Hypothalamus (tissue), 51 donors: ENCODE measurements around the gene STK24.
A peak's percentile ranks its signal among the peaks of the same experiment; 100 is the strongest.

Experiments
- DNase-seq, 51 donors: peaks; one replicate each; lab custom pipeline; 2025; lab: John Stamatoyannopoulos, UW

STK24 gene

DNA sequence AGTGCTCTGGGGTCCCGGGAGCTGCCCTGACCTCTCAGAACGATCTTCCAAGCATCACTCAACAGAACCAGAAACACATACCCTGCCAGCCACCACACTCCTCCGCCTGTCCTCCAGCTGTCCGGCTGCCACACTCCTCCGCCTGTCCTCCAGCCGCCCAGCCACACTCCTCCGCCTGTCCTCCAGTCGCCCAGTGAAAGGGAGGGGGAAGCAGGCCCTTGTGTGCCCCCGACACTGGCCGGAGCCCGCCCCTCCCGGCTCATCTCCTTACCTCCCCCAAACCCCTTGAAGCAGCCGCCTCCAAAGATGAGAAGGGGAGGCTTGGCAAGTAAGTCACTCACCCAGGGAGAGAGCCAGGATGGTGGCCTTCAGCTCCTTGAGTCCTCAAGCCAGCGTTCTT, 40.2 kb downstream of the STK24 start:
- no peak for DNase-seq

DNA sequence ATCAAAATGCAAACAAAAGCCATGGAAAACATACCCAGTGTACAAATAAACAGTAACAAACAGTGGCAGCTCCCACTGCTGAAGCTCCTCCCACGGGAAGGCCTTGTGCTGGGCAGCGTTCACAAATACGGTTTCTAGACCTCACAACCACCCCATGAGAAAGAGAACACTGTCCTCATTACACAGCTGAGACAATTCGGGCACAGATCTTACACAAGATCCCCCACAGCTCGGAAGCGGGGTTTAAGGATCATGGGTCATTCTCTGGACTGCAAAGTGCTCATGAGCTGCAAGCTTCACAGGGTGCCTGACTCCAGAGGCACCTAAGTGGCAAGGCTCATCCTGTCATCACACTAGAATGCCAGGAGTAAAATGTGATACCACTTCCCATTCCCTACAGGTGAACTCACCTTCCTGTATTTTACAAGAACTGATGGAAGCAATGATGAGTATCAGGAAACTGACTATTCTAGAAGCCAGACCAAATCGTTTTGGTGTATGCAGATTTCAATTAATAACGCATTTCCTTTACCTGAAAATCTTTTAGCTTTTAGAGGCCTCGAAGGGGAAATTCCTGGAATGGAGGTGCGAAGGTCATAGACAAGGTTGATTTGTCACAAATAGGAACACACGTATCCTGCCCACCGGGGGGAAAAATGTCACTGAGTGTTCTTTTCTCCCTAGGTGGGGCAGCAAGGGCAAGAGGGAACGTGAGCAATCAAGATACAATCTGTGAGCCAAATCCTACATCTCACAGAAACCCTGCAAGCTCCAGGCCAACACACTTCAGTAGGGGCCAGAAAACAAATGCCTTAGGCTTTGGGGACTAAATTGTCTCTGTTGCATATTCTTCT, 41.2 kb downstream of the STK24 start:
- peak in 5 of 51 donors; percentile 7 to 24 (median 14) for DNase-seq

DNA sequence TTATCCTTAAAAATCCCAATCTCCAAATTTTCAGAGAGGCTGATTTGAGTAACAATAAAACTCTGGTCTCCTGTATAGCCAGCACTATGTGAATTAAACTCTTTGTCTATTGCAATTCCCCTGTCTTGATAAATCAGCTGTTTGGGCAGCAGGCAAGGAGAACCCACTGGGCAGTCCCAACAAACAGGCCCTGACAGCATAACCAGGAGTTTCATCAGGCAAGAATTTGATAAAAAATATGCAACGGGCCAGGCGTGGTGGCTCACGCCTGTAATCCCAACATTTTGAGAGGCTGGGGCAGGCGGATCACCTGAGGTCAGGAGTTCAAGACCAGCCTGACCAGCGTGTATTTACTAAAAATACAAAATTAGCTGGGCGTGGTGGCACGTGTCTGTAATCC, 42.1 kb downstream of the STK24 start:
- DNase-seq, result no peak

DNA sequence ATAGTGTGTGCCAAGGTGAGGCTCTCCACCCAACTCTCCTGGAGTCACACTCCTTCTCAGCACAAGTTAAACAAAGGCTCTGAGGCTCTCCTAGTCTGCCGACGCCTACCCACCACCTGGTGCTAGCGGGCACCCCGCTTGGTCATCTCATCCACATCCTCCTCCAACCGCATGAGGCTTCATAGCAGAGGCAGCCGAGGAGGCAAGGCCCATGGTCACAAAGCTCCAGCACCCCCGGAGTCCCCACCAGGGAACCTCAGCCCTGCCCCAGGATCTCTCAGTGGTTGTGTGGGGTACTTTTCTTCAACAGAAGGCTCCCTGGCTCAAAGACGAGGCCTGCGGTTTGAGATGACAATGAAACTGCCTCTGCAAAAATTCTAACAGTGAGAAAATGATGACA, 43.0 kb downstream of the STK24 start:
- DNase-seq, result peak in 1 of 51 donors; percentile 32

DNA sequence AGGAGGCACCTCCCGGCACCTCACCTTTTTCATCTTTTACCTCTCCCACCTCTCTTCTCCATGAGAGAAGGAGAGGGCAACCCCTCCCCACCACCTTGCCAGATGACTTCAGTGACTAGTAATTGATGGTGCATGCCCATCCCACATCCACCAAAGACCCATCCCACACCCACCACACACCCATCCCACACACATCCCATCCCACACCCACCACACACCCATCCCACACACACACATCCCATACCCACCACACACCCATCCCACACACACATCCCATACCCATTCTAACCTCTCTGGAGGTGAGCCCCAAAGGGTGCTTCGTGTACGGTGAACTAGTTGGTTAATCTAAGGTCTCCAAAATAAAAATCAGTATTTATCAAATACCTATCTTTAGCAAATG, 44.7 kb downstream of the STK24 start:
- DNase-seq, result no peak

DNA sequence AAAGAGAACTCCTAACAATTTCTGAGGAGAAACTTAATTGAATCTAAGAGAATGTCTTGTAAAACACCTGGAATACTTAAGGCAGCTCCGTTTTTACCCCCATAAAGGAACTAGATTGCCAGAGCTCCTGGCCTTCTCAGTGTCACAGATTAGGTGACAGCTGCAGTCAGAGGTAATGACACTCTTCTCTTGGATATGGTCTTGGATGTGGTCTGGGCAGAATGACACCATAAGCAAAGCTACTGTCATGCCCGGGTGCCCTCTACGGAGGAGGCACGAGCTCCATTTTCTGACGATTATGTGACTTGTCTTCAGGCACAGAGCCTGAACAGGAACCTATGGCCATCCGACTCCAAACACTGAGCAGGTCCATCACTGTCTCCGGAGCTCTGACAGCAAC, 46.7 kb downstream of the STK24 start:
- DNase-seq, result no peak

DNA sequence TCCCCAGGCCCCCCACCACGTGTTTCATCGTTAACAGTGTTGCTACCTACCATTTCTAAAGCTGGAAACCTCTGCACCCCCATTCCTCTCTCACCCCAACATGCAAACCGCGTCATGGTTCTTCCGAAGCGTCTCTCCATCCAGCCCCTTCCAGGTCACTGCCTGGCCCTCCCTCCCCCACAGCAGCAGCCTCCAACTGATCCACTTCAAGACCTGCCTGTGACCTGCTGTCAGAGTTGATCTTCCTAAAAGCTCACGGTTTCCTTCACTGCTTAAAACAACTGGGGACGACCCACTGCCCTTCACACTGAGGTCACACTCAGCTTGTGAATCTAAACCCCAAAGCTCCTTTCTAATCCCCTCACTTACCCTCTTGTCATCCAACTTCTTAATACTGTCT, 47.7 kb downstream of the STK24 start:
- no peak for DNase-seq

DNA sequence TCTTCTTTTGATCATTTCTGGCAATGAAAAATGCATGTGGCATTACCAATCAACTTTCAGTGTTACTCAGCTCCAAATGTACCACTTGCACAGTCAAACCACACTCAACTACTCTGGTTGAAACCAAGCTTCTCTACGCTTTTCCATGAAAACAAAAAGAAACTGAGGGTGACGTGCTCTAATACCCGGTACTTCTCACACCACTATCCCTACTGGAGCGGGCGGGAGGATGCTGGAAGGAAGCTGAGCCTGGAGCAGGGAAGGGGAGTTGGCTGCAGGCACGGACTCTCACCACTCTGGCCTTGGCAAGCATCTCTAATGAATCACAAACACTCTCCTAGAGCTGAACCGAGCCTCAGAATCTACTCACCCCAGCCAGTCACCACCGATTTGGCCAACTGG, 48.2 kb downstream of the STK24 start:
- peak in 8 of 51 donors; percentile 11 to 47 (median 22) for DNase-seq

DNA sequence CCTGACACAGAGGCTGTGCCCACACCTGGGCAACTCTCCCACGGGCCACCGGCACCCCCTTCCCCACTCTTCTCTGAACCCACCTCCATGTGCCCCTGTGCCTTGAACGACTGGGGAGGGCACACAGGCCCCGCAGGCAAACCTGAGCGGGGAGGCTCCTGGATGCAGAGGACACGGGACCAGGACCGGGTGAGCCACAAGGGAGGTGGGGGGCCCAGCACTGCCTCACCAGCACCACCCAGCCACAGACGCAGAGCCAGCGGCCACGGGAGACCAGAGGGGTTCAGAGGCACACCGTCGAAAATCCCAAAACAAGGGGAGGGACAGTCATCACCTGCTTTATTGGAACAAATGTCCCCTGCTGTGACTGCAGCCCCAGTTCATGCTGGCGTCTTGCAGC, 49.4 kb downstream of the STK24 start:
- DNase-seq, result no peak

DNA sequence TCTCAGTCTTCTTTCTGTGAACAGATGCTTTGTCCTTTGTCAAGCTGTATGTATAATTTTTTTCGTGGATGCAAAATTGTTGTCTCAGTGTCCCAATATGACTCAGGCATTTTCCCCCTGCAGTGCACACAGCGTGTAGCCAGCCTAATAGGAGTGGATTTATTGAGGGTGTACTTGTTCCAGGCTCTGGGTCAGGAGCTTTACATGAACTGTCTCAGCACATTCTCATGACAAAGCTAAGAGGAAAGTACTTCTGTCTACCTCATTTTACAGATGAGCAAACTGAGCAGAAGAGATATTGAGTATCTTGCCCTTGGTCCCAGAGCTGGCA, 50.8 kb downstream of the STK24 start:
- no peak for DNase-seq

DNA sequence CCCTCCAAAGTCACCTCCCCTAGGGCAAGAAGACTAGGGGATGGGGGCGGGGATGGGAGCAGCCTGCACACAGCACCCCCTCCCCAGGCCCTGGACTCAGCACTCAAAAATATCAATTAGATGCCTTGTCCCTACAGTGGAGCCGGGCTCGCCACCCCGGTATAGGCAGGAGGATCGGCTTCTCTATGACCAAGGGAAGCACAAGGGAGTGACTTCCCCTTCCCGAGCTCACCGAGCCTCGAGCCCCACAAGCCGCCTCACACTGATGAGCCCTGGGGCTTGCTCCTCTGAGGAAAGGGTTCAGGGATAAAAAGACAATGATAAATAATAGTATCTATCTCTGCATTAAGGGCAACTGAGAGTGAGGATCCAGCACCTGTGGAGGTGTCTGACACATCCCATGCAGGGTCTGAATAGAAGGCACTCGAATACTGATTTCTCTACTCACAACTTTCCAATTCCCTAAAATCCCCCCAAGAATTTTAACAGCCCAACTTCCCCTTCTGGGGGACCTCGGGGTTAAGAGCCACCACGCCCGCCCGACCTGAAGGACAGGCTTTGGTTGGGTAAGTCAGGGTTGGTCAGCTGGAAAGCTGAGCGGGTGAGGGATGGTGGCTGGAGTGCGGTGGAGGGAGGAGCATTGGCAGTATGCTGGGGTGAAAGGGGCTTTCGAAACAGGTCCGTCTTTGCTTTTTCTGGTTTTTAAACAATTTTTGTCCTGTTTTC, 51.3 kb downstream of the STK24 start:
- no peak for DNase-seq

DNA sequence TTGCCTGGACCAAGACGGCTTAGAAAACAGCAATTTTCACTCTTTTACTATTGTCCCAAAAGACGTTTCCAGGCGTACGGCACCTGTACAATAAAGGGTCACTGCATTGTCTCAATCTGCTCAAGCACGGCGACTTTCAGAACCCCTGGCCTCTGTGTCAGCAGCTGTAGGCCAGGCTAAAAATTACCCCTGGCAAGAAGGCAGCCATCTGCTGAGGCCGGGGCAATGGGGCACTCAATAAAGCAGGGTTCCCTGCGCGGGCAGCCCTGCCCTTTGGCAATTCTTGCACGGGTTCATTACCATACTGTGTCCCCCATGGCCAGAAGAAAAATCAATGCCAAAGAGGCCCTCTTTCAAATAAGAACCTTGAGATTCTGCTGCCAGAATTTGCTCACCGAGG, 52.1 kb downstream of the STK24 start:
- no peak for DNase-seq

DNA sequence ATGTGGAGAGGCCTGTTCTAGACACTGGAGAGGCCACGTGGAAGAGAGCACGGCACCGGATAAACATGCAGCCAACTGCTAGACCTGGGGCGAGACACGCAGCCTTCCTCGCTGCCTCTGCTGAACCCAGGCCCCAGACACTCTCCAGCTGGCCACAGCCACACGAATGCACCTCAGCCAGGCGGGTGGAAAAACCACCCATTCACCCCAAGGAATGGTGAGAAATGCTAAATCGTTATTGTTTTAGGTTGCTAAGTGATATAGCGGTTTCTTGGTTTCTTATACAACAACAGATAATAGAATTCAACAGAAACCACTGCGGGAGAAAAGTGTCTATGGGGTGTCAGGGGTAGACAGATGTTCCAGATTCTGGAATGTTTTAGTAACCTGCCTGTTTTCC, 52.5 kb downstream of the STK24 start:
- DNase-seq, result no peak

DNA sequence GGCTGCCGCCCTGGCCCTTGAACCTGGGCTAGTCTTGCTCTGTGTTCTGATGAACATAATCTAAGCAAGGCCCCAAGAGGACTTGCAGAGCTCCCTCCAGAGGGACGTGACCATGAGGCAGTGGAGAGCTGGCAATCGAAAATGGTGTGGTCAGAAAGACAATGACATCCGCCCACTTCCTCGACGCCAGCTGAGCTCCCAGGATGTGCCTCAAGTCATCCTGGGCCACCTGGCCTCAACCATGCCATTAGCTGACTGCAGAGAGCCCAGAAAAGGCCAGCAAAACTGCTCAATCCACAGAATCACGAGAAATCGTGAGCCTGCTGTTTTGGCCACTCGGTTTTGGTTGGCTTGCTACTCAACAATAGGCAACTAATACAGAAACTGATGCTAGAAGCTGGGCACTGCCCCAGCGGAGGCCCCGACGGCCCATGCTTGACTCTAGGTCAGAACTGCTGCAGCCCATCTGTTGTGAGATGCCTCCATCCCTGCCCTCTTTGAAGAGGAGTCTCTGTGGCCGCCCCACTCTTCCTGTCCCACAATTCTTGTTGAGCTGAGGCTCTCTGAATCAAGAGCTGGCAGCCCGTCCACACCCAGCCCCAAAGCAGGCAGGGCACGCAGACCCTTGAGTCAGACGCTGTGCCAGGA, 53.3 kb downstream of the STK24 start:
- DNase-seq, result no peak

DNA sequence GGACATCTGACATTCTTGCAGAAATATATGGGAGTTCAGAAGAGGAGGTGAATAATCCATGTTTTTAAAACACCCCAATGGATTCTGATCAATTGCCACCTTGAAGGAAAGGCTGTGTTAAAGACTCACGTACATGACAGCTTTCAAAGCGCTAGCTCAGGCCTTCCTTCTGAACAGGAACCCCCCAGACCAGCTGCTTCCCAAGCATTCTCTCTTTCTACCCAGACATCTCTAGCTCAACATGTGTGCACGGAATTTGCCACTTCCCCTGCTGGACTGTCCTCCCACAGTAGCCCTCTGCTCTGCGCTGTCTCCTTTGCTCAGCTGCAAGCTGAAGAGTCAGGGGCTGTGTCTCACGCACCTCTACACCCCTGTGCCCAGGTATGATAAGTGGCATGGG, 54.5 kb downstream of the STK24 start:
- DNase-seq, result no peak

DNA sequence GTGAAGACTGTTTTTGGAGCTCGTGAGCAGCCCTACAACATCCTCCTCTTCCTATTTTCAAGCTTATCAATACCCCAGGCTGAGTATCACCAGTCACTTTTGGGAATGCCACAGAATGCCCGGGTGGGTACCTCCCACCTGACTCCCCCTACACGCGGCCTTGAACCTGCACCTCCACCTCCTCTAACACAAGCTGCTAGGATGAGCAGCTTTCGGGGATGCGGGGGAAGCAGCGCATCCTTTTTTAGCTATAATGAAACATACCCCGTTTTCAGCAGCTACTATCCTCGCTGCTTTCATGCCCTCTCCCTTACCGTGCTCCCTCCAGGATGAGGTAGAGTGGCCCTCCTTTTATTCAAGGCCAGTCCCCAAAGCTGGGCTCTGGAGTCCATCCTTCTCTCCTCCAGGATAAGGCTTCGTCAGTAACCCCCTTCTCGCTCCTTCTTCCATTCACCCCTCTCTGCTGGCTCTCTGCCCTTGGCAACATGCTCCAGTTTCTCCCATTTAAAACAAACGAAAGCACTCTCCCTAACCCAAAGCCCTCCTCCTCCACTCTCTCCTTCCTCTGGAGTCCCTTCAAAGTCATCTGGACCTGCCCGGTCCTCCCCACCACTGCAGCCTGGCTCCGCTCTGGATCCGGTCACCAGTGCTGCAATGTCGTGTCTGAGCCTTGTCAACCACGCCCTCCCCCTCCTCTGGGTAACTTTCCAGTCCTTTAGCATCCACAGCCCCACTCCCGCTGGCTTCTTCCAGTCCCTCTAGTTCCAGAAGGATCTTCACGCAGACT, 55.3 kb downstream of the STK24 start:
- DNase-seq, result peak in 5 of 51 donors; percentile 11 to 51 (median 26)

DNA sequence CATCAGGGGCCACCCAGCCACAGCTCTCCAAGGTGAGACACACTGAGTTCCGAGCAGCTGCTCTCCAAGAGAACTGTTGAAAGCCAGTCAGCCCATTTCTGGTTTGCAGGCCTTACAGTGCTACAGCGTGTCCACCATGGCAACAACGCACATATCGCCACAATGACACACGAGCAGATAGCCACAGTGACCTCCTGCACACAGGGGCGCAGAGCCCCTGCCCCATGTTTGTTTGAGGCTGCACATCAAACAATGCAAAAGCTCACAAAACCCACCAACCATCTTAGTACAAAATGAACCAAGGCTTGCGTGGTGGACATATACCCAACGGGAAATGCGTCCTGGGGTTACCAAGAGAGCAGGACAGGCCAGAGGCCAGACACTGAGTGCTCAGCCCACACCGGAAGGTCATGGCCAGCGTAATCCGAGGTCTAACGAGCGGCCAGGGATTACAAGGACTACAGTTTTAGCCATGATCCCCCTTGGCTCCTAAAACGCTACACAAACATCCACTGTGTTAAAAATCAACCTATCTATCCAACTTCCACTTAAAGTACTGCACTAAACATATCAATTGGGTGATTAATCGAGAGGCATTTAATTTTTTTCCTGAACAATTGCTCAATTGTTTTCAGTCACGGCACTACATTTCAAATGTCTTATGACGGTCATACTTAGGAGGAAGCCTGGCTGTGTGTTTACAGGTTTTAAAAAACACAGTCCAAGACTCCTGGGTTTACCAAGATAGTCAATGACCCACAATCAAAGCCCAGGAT, 56.0 kb downstream of the STK24 start:
- DNase-seq, result no peak

DNA sequence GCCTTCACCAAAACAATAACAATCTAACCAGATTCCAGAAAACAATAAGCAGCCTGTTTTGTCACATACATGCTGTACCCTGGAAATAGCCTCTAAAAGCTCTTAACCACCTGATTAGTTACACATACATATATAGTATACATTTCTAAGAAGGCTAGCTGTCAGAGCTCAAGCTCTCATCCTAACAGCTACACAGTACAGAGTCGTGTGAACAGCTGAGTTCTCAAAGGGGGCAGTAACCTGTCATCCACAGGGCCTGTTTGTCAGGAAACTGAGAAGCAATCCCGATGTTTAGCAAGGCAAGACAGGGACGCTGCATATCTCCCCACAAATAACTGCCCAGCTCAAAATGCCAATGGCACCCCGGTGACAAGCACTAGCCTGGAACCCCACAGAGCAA, 56.9 kb downstream of the STK24 start:
- no peak for DNase-seq

DNA sequence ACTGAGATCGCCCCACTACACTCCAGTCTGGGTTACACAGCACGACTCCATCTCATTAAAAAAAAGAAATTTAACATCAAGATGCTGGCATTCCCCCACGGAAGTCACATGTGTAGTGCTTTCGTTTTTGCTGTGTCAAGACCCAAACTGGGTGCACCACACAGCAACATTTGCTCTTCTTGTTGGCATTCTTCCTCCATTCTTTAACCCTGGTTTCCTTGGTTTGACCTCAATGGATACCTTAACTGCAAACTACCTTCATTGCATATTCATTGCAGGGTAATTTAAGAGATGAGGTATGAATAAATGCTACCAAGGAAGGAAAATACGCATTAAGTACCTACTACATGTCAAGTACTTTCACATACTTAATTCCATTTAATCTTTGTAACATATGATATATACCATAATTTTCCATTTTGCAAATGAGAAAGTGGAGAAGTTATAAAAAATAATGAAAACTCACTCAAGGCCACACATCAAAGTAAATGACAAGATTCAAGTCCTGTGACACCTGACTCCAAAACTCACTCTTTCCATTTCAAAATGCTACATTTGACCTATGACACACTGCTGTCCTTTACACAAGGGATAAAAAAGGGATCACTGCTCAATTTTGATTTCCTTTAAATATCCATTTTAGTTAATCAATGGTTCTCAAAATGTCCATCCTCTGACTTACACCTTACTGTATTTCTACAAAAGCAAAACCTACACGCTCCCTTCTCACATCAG, 59.2 kb downstream of the STK24 start:
- no peak for DNase-seq
